ENCODE data around the gene CRYGN. TPM values are rescaled to one million over a fixed set of nuclear protein-coding genes. Genes with fewer than 3 reads are reported as not detected.

Gene CRYGN
- total RNA-seq, 1 donor from 2014 or later, result not detected

GRCh38 chr7:151400626-151401315, 39.2 kb downstream of the CRYGN start:
- ChIA-PET CTCF (interaction anchor here (0.7 kb wide), 1 partner anchor 33 kb away, joined by 3 read pairs; no protein-coding TSS in a partner anchor), POLR2A (interaction anchor here (1.5 kb wide), 1 partner anchor 19 kb away, joined by 3 read pairs; no protein-coding TSS in a partner anchor)
- H3K27ac Mint-ChIP-seq, result peak overlapping the region; percentile 81
- DNase-seq (peak; percentile 55), ATAC-seq (ENCODE audit: low read depth) (peak; percentile 96)
- no peaks in the 10 kb centered on the region for H3K9me3 Mint-ChIP-seq
- peak overlapping the region; percentile 36 for H3K4me3 Mint-ChIP-seq
- H3K27me3 Mint-ChIP-seq, result no peaks in the 10 kb centered on the region
- peaks cover 26% of the 10 kb centered on the region for H3K4me1 Mint-ChIP-seq
- no peaks in the 10 kb centered on the region for H3K36me3 Mint-ChIP-seq (ENCODE audit: low read depth)
- intact Hi-C loops (cut with micrococcal nuclease), result loop anchor here (1.0 to 2.0 kb wide), 5 partner anchors 19 to 70 kb away; no protein-coding TSS in a partner anchor
- TF ChIP-seq, protein P1, sequence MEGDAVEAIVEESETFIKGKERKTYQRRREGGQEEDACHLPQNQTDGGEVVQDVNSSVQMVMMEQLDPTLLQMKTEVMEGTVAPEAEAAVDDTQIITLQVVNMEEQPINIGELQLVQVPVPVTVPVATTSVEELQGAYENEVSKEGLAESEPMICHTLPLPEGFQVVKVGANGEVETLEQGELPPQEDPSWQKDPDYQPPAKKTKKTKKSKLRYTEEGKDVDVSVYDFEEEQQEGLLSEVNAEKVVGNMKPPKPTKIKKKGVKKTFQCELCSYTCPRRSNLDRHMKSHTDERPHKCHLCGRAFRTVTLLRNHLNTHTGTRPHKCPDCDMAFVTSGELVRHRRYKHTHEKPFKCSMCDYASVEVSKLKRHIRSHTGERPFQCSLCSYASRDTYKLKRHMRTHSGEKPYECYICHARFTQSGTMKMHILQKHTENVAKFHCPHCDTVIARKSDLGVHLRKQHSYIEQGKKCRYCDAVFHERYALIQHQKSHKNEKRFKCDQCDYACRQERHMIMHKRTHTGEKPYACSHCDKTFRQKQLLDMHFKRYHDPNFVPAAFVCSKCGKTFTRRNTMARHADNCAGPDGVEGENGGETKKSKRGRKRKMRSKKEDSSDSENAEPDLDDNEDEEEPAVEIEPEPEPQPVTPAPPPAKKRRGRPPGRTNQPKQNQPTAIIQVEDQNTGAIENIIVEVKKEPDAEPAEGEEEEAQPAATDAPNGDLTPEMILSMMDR (IDR thresholded peaks at IDR 0.05), result no peak

- no peak for DNase-seq
- H3K36me3 Mint-ChIP-seq (ENCODE audit: low read depth), result no peaks in the 10 kb centered on the region
- no peak for ATAC-seq (ENCODE audit: low read depth)
- H3K4me1 Mint-ChIP-seq, result peaks cover 26% of the 10 kb centered on the region
- H3K4me3 Mint-ChIP-seq, result no peak overlapping the region
- no peaks in the 10 kb centered on the region for H3K9me3 Mint-ChIP-seq
- ChIA-PET CTCF (interaction anchor here (1.3 kb wide), 1 partner anchor 31 kb away, joined by 4 read pairs; no protein-coding TSS in a partner anchor), POLR2A (interaction anchor here (1.5 kb wide), 1 partner anchor 18 kb away, joined by 3 read pairs; no protein-coding TSS in a partner anchor)
- peak overlapping the region; percentile 24 for H3K27ac Mint-ChIP-seq
- H3K27me3 Mint-ChIP-seq, result no peaks in the 10 kb centered on the region
- TF ChIP-seq, protein P1 (IDR thresholded peaks at IDR 0.05), result no peak
- intact Hi-C loops (cut with micrococcal nuclease), result loop anchor here (1.0 to 2.0 kb wide), 5 partner anchors 19 to 71 kb away; no protein-coding TSS in a partner anchor
These were observed 40.0 kb downstream of the CRYGN start for GRCh38 chr7:151399906-151400305.

- ChIA-PET POLR2A (no interaction called here), CTCF (interaction anchor here (1.3 kb wide), 1 partner anchor 31 kb away, joined by 4 read pairs; no protein-coding TSS in a partner anchor)
- H3K27ac Mint-ChIP-seq, result no peak overlapping the region
- DNase-seq (no peak), ATAC-seq (ENCODE audit: low read depth) (no peak)
- no peak overlapping the region for H3K4me3 Mint-ChIP-seq
- TF ChIP-seq, protein P1 (IDR thresholded peaks at IDR 0.05), result no peak
- H3K9me3 Mint-ChIP-seq, result no peaks in the 10 kb centered on the region
- H3K27me3 Mint-ChIP-seq, result no peaks in the 10 kb centered on the region
- intact Hi-C loops (cut with micrococcal nuclease), result no loop called here
- H3K36me3 Mint-ChIP-seq (ENCODE audit: low read depth), result no peaks in the 10 kb centered on the region
- H3K4me1 Mint-ChIP-seq, result peaks cover 26% of the 10 kb centered on the region
These were observed 40.7 kb downstream of the CRYGN start for GRCh38 chr7:151399305-151399601.

- no peak for ATAC-seq (ENCODE audit: low read depth)
- ChIA-PET CTCF (interaction anchor here (1.3 kb wide), 1 partner anchor 30 kb away, joined by 4 read pairs; no protein-coding TSS in a partner anchor), POLR2A (interaction anchor here (0.6 kb wide), 1 partner anchor 121 kb away, joined by 6 read pairs; no protein-coding TSS in a partner anchor)
- Mint-ChIP-seq H3K9me3 (no peaks in the 10 kb centered on the region), H3K36me3 (ENCODE audit: low read depth) (no peaks in the 10 kb centered on the region), H3K4me3 (no peak overlapping the region), H3K27me3 (no peaks in the 10 kb centered on the region), H3K4me1 (peaks cover 22% of the 10 kb centered on the region), H3K27ac (no peak overlapping the region)
- TF ChIP-seq, protein P1 (IDR thresholded peaks at IDR 0.05), result no peak
- intact Hi-C loops (cut with micrococcal nuclease), result no loop called here
- no peak for DNase-seq
These were observed 41.3 kb downstream of the CRYGN start for GRCh38 chr7:151398446-151399304.

DNA sequence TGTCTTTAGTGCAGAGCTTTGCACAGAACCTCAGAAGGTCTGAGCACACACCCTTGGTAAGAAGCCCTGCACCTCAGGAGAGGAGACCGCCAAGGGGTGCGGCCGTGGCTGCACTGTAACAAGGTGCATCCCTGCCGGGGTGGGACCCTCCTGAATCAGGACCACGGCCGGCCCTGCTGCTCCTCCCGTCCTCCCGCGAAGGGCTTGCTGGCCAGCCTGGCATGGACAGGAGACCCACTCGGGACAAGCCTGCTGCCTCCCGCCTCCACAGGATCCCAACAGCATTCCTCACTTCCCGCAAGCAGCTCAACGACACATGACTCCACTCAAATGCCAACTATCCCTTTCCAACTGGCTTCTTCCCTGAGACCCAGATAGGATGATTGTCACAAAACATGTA, 42.9 kb downstream of the CRYGN start:
- Mint-ChIP-seq H3K4me1 (peaks cover 22% of the 10 kb centered on the region), H3K27ac (no peak overlapping the region), H3K9me3 (no peaks in the 10 kb centered on the region), H3K36me3 (ENCODE audit: low read depth) (no peaks in the 10 kb centered on the region), H3K27me3 (peaks cover 5% of the 10 kb centered on the region), H3K4me3 (no peak overlapping the region)
- ChIA-PET CTCF (no interaction called here), POLR2A (no interaction called here)
- intact Hi-C loops (cut with micrococcal nuclease), result no loop called here
- ATAC-seq (ENCODE audit: low read depth) (no peak), DNase-seq (no peak)
- TF ChIP-seq, protein P1 (IDR thresholded peaks at IDR 0.05), result no peak
